Measurements from ENCODE around the gene HABP4. TPM values are rescaled to one million over a fixed set of nuclear protein-coding genes. Genes with fewer than 3 reads are reported as not detected.

The HABP4 gene
- total and polyA plus RNA-seq, 9 of the 15 experiments (the other 6 are each of a cell fraction or from before 2014, with no cell fraction given): 0.38 to 2.4 (median 1.9) TPM

DNA sequence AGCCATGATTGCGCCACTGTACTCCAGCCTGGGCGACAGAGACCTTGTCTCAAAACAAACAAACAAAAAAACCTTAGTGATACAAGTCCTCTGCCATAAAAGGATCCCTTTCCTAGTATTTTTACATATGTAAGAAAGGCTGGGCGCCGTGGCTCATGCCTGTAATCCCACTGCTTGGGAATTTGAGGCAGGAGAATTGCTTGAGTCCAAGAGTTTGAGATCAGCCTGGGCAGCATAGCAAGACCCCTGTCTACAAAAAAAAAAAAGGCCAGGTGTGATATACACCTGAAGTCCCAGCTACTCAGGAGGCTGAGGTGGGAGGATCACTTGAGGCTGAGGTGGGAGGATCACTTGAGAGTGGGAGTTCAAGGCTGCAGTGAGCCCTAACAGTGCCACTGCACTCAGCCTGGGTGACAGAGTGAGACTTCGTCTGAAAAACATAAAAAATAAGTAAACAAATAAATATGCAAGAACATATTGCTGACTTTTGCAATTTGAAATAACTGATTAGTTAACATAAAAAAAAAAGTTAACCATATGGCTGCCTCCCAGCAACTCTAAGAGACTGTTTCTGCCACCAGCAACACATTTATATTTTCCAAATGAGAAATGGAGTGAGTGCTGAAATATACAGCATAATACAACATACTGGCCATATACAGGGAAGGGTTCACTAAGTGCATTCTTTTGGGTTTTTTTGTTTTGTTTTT, 38.7 kb upstream of the HABP4 start:
- Histone ChIP-seq H3K9ac (ENCODE audit: insufficient read depth in 1 of 2, low read depth in 2 of 2, low read length in 2 of 2) (no peak overlapping the region), H3K36me3 (ENCODE audit: control insufficient read depth, insufficient read depth, low read length) (peaks cover 46% of the 10 kb centered on the region), H3K4me2 (ENCODE audit: insufficient read depth, low read length) (no peak overlapping the region), H3K27ac (ENCODE audit: extremely low read depth, low read depth, low read length) (no peak overlapping the region), H3K79me2 (ENCODE audit: control insufficient read depth, insufficient read depth, low read length) (peaks cover 91% of the 10 kb centered on the region), H3K9me3 (replicated peaks; ENCODE audit: control insufficient read depth, insufficient read depth, low read depth, low read length) (0 out of 2 replicates have a peak, but pooled peaks cover 1% of the 10 kb centered on the region), H3K27me3 (ENCODE audit: control insufficient read depth in 2 of 2, insufficient read depth in 2 of 2, low read length in 2 of 2) (no peaks in the 10 kb centered on the region), H2AFZ (ENCODE audit: low read depth, low read length) (no peak overlapping the region), H3K9me1 (ENCODE audit: control insufficient read depth, insufficient read depth, low read length) (no peaks in the 10 kb centered on the region), H3K4me3 (no peak overlapping the region), H4K20me1 (replicated peaks; ENCODE audit: control insufficient read depth, insufficient read depth, low read length) (peaks cover 7% of the 10 kb centered on the region), H3K4me1 (replicated peaks in 1 of 2; ENCODE audit: control insufficient read depth in 2 of 2, insufficient read depth in 2 of 2, low read length in 2 of 2) (peaks cover 15 to 17% of the 10 kb centered on the region in 2 experiments; a peak in 3 of 5 replicates)
- intact Hi-C loops (cut with micrococcal nuclease) (loop anchor here (10.0 kb wide), 1 partner anchor 86 kb away; no protein-coding TSS in a partner anchor), in situ Hi-C loops (cut with MboI) (no loop called here)
- ATAC-seq: no peak
- POLR2A ChIA-PET: no interaction called here
- no peak for DNase-seq (ENCODE audit: extremely low read depth in 1 of 4, low spot score in 3 of 4)
- no peak for FAIRE-seq
- no TSS peak for BruUV-seq (replicated peaks)
- 90% methylated on average over 5 of the region's 5 CpGs for WGBS (ENCODE audit: insufficient coverage, low coverage, missing lambda C conversion rate)
- CTCF ChIA-PET (ENCODE audit: low intra/inter-chr PET ratio): no interaction called here
- TF ChIP-seq ZNF174 (CRISPR knock-in tag; IDR thresholded peaks at IDR 0.05) (no peak), SRSF1 (IDR thresholded peaks at IDR 0.05; ENCODE audit: low read depth, low read length) (no peak), SREBF1 (IDR thresholded peaks at IDR 0.05; ENCODE audit: borderline replicate concordance, low read depth, low read length) (no peak), POLR3G (IDR thresholded peaks at IDR 0.05; ENCODE audit: extremely low read depth, insufficient read length, insufficient replicate concordance) (no peak), MTA3 (IDR thresholded peaks at IDR 0.05; ENCODE audit: borderline replicate concordance) (no peak), SIRT6 (IDR thresholded peaks at IDR 0.05; ENCODE audit: low read depth, low read length) (no peak), TCF15 (CRISPR knock-in tag; IDR thresholded peaks at IDR 0.05) (no peak), ZC3H4 (CRISPR knock-in tag; IDR thresholded peaks at IDR 0.05; ENCODE audit: borderline replicate concordance) (no peak), FOXP1 (CRISPR knock-in tag; IDR thresholded peaks at IDR 0.05) (no peak), ZNF316 (IDR thresholded peaks at IDR 0.05) (peak; percentile 61), TBP (optimal IDR thresholded peaks at IDR 0.05; ENCODE audit: low read depth, low read length) (no peak), EGR1 (conservative IDR thresholded peaks at IDR 0.05) (no peak), SIX5 (IDR thresholded peaks at IDR 0.05; ENCODE audit: borderline replicate concordance in 1 of 2, insufficient read depth in 1 of 2, low read depth in 1 of 2, low read length in 2 of 2) (no peak), IRF1 (CRISPR knock-in tag; IDR thresholded peaks at IDR 0.05; ENCODE audit: borderline replicate concordance) (no peak), ZNF121 (CRISPR knock-in tag; conservative IDR thresholded peaks at IDR 0.05) (peak; percentile 55), SLC30A9 (CRISPR knock-in tag; IDR thresholded peaks at IDR 0.05) (no peak), PTTG1 (tag; IDR thresholded peaks at IDR 0.05; ENCODE audit: low read depth) (no peak), C11orf30 (IDR thresholded peaks at IDR 0.05; ENCODE audit: low read depth) (peak; percentile 23; the same call in 1 of the 2 replicates)
- TF ChIP-seq, protein P1, sequence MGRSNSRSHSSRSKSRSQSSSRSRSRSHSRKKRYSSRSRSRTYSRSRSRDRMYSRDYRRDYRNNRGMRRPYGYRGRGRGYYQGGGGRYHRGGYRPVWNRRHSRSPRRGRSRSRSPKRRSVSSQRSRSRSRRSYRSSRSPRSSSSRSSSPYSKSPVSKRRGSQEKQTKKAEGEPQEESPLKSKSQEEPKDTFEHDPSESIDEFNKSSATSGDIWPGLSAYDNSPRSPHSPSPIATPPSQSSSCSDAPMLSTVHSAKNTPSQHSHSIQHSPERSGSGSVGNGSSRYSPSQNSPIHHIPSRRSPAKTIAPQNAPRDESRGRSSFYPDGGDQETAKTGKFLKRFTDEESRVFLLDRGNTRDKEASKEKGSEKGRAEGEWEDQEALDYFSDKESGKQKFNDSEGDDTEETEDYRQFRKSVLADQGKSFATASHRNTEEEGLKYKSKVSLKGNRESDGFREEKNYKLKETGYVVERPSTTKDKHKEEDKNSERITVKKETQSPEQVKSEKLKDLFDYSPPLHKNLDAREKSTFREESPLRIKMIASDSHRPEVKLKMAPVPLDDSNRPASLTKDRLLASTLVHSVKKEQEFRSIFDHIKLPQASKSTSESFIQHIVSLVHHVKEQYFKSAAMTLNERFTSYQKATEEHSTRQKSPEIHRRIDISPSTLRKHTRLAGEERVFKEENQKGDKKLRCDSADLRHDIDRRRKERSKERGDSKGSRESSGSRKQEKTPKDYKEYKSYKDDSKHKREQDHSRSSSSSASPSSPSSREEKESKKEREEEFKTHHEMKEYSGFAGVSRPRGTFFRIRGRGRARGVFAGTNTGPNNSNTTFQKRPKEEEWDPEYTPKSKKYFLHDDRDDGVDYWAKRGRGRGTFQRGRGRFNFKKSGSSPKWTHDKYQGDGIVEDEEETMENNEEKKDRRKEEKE (IDR thresholded peaks at IDR 0.05; ENCODE audit: borderline replicate concordance in 1 of 2, control insufficient read depth in 1 of 2, low read depth in 2 of 2, low read length in 1 of 2): no peak
